ENCODE results near the gene DLK1. TPM values are rescaled to one million over a fixed set of nuclear protein-coding genes. Genes with fewer than 3 reads are reported as not detected.
A peak's percentile ranks its signal among the peaks of the same experiment; 100 is the strongest.

DLK1 gene
- total RNA-seq, 1 experiment from 2014 or later = 3.3 TPM

DNA sequence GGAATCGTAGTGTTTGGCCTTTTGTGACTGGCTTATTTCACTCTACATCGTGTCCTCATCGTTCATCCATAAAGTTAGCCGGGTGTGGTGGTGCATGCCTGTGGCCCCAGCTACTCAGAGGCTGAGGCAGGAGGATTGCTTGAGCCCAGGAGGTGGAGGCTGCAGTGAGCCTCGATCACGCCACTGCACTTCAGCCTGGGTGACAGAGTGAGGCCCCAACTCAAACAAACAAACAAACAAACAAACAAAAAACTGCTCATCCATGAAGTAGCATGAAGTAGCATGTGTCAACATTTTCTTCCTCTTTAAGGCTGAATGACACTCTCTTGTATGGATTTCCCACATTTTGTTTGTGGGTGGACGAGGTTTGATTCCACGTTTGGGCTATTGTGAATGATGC is 55.3 kb downstream of the DLK1 start:
- TF ChIP-seq NFE2L1 (CRISPR knock-in tag; IDR thresholded peaks at IDR 0.05) (no peak), RORB (CRISPR knock-in tag; IDR thresholded peaks at IDR 0.05) (no peak)
- TF ChIP-seq, protein P1, sequence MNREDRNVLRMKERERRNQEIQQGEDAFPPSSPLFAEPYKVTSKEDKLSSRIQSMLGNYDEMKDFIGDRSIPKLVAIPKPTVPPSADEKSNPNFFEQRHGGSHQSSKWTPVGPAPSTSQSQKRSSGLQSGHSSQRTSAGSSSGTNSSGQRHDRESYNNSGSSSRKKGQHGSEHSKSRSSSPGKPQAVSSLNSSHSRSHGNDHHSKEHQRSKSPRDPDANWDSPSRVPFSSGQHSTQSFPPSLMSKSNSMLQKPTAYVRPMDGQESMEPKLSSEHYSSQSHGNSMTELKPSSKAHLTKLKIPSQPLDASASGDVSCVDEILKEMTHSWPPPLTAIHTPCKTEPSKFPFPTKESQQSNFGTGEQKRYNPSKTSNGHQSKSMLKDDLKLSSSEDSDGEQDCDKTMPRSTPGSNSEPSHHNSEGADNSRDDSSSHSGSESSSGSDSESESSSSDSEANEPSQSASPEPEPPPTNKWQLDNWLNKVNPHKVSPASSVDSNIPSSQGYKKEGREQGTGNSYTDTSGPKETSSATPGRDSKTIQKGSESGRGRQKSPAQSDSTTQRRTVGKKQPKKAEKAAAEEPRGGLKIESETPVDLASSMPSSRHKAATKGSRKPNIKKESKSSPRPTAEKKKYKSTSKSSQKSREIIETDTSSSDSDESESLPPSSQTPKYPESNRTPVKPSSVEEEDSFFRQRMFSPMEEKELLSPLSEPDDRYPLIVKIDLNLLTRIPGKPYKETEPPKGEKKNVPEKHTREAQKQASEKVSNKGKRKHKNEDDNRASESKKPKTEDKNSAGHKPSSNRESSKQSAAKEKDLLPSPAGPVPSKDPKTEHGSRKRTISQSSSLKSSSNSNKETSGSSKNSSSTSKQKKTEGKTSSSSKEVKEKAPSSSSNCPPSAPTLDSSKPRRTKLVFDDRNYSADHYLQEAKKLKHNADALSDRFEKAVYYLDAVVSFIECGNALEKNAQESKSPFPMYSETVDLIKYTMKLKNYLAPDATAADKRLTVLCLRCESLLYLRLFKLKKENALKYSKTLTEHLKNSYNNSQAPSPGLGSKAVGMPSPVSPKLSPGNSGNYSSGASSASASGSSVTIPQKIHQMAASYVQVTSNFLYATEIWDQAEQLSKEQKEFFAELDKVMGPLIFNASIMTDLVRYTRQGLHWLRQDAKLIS (CRISPR knock-in tag; IDR thresholded peaks at IDR 0.05; ENCODE audit: borderline replicate concordance) = no peak
- TF ChIP-seq, protein P2, sequence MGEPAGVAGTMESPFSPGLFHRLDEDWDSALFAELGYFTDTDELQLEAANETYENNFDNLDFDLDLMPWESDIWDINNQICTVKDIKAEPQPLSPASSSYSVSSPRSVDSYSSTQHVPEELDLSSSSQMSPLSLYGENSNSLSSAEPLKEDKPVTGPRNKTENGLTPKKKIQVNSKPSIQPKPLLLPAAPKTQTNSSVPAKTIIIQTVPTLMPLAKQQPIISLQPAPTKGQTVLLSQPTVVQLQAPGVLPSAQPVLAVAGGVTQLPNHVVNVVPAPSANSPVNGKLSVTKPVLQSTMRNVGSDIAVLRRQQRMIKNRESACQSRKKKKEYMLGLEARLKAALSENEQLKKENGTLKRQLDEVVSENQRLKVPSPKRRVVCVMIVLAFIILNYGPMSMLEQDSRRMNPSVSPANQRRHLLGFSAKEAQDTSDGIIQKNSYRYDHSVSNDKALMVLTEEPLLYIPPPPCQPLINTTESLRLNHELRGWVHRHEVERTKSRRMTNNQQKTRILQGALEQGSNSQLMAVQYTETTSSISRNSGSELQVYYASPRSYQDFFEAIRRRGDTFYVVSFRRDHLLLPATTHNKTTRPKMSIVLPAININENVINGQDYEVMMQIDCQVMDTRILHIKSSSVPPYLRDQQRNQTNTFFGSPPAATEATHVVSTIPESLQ (CRISPR knock-in tag; IDR thresholded peaks at IDR 0.05) = no peak
- no peaks in the 10 kb centered on the region for H3K9me3 Mint-ChIP-seq
- no peak overlapping the region for H3K4me3 Mint-ChIP-seq
- DNase-seq (ENCODE audit: low spot score) (no peak), ATAC-seq (no peak)
- POLR2A ChIA-PET = no interaction called here
- no peaks in the 10 kb centered on the region for H3K4me1 Mint-ChIP-seq
- H3K36me3 Mint-ChIP-seq = no peaks in the 10 kb centered on the region
- CTCF ChIA-PET = no interaction called here
- no peak overlapping the region for H3K27ac Mint-ChIP-seq
- no peaks in the 10 kb centered on the region; the same call in 1 of the 2 replicates for H3K27me3 Mint-ChIP-seq (ENCODE audit: low read depth)

DNA sequence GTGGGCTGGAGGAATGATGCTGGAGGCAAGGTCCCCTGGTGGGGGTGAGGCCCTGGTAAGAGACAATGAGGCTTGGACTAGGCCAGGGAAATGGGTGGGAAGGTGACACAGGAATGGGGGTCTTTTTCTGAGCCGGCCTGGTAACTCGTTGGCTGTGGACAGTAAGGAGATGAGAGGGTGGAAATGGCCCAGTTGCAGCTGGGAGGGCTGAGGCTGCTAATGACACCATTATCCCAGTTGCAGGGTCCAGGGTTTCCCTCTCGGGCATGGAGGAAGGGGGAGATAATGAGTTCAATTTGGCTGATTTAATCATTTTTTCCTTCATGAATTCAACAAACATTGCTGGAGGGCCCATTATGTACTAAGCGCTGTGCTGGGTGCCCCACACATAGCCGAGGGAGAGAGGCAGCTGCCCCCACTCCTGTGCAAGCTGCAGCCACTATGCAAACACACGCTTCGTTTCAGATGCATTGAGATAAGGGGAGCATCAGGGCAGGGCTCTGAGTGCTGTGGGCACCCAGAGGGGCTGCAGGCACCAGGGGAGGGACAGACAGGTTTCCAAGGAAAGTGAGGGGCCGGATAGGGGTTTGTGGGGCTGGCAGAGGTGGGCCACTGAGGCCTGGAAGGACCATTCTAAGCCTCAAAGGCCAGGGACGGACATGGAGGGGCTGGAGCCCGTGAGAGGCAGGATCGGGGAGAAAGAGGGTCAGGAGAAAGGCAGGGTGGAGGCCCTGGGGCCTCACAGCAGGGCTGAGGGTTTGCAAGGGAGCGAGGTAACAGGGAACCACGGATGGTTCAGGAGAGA is 56.0 kb downstream of the DLK1 start:
- ATAC-seq = no peak
- Mint-ChIP-seq H3K27me3 (ENCODE audit: low read depth) (no peaks in the 10 kb centered on the region; the same call in 1 of the 2 replicates), H3K4me3 (no peak overlapping the region), H3K9me3 (no peaks in the 10 kb centered on the region), H3K4me1 (no peaks in the 10 kb centered on the region; the same call in 1 of the 2 replicates), H3K27ac (no peak overlapping the region), H3K36me3 (no peaks in the 10 kb centered on the region)
- ChIA-PET CTCF (no interaction called here), POLR2A (no interaction called here)
- no peak for TF ChIP-seq ZNF416 (CRISPR knock-in tag; IDR thresholded peaks at IDR 0.05)
- TF ChIP-seq NR3C1 (CRISPR knock-in tag; conservative IDR thresholded peaks at IDR 0.05; ENCODE audit: low read depth) = no peak
- DNase-seq (ENCODE audit: low spot score) = peak; percentile 5

DNA sequence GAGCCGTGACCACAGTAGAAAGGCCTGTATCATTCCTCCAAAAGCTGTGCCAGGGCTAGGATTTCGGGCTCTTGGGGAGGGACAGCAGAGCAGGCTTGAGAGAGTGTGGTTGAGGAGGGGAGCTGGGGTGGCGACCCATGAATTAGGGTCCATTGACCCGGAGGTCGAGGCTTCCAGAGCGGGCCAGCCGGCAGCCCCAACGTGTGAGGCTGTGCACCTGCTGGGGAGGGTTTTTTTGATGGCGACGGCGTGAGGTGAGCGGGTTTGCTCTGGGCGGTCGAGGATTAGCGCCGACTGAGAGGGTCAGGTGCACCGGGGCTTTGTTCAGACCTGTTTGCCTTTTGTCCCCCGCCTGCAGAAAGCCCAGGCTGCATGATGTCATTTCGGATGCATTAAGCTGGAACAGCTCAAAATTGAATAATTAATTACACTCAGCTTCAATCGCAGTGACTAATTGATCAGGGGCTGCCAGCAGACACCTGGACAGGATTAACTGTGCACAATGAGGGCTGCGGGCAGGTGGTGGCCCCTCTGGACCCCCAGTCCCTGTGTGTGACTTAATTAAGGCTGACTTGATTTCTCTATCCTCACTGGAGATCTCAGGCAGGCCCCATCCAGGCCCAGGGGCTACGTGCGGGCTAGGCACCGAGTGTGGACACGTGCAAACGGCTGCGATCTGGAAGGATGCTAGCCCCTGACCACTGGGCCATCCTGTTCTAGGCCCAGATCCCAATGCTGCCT is 57.1 kb downstream of the DLK1 start:
- Mint-ChIP-seq H3K4me1 (peaks cover 10% of the 10 kb centered on the region), H3K27ac (no peak overlapping the region), H3K36me3 (no peaks in the 10 kb centered on the region), H3K27me3 (ENCODE audit: low read depth) (no peaks in the 10 kb centered on the region; the same call in 1 of the 2 replicates), H3K4me3 (no peak overlapping the region), H3K9me3 (no peaks in the 10 kb centered on the region)
- ChIA-PET CTCF (interaction anchor here (0.6 kb wide), 1 partner anchor 400 kb away, joined by 3 read pairs; no protein-coding TSS in a partner anchor), POLR2A (no interaction called here)
- DNase-seq (ENCODE audit: low spot score) (peak; percentile 11), ATAC-seq (no peak)
- TF ChIP-seq, protein P3, sequence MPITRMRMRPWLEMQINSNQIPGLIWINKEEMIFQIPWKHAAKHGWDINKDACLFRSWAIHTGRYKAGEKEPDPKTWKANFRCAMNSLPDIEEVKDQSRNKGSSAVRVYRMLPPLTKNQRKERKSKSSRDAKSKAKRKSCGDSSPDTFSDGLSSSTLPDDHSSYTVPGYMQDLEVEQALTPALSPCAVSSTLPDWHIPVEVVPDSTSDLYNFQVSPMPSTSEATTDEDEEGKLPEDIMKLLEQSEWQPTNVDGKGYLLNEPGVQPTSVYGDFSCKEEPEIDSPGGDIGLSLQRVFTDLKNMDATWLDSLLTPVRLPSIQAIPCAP (CRISPR knock-in tag; IDR thresholded peaks at IDR 0.05) = no peak
- TF ChIP-seq PRRX2 (CRISPR knock-in tag; IDR thresholded peaks at IDR 0.05) = no peak
- TF ChIP-seq ELF4 (CRISPR knock-in tag; IDR thresholded peaks at IDR 0.05; ENCODE audit: low read depth) = no peak
- TF ChIP-seq, protein P4, sequence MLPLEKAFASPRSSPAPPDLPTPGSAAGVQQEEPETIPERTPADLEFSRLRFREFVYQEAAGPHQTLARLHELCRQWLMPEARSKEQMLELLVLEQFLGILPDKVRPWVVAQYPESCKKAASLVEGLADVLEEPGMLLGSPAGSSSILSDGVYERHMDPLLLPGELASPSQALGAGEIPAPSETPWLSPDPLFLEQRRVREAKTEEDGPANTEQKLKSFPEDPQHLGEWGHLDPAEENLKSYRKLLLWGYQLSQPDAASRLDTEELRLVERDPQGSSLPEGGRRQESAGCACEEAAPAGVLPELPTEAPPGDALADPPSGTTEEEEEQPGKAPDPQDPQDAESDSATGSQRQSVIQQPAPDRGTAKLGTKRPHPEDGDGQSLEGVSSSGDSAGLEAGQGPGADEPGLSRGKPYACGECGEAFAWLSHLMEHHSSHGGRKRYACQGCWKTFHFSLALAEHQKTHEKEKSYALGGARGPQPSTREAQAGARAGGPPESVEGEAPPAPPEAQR (CRISPR knock-in tag; IDR thresholded peaks at IDR 0.05) = no peak
- TF ChIP-seq ATF1 (CRISPR knock-in tag; IDR thresholded peaks at IDR 0.05) = no peak
- no peak for TF ChIP-seq FOXK1 (CRISPR knock-in tag; IDR thresholded peaks at IDR 0.05)
- no peak for TF ChIP-seq MYBL2 (CRISPR knock-in tag; IDR thresholded peaks at IDR 0.05)
- TF ChIP-seq ZBTB21 (CRISPR knock-in tag; IDR thresholded peaks at IDR 0.05; ENCODE audit: borderline replicate concordance) = no peak
- TF ChIP-seq ETV6 (CRISPR knock-in tag; IDR thresholded peaks at IDR 0.05) = no peak
- no peak for TF ChIP-seq TP53 (CRISPR knock-in tag; IDR thresholded peaks at IDR 0.05)
- TF ChIP-seq KAT7 (CRISPR knock-in tag; IDR thresholded peaks at IDR 0.05; ENCODE audit: borderline replicate concordance) = no peak
- TF ChIP-seq, protein P5, sequence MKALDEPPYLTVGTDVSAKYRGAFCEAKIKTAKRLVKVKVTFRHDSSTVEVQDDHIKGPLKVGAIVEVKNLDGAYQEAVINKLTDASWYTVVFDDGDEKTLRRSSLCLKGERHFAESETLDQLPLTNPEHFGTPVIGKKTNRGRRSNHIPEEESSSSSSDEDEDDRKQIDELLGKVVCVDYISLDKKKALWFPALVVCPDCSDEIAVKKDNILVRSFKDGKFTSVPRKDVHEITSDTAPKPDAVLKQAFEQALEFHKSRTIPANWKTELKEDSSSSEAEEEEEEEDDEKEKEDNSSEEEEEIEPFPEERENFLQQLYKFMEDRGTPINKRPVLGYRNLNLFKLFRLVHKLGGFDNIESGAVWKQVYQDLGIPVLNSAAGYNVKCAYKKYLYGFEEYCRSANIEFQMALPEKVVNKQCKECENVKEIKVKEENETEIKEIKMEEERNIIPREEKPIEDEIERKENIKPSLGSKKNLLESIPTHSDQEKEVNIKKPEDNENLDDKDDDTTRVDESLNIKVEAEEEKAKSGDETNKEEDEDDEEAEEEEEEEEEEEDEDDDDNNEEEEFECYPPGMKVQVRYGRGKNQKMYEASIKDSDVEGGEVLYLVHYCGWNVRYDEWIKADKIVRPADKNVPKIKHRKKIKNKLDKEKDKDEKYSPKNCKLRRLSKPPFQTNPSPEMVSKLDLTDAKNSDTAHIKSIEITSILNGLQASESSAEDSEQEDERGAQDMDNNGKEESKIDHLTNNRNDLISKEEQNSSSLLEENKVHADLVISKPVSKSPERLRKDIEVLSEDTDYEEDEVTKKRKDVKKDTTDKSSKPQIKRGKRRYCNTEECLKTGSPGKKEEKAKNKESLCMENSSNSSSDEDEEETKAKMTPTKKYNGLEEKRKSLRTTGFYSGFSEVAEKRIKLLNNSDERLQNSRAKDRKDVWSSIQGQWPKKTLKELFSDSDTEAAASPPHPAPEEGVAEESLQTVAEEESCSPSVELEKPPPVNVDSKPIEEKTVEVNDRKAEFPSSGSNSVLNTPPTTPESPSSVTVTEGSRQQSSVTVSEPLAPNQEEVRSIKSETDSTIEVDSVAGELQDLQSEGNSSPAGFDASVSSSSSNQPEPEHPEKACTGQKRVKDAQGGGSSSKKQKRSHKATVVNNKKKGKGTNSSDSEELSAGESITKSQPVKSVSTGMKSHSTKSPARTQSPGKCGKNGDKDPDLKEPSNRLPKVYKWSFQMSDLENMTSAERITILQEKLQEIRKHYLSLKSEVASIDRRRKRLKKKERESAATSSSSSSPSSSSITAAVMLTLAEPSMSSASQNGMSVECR (CRISPR knock-in tag; IDR thresholded peaks at IDR 0.05; ENCODE audit: borderline replicate concordance) = no peak
